ENCODE results near the gene CADM2.
"Not testable (repeated sequence)": the region's sequence is repeated elsewhere in the genome, so short reads cannot be mapped to it uniquely, and the experiment has no call there.

CADM2 gene

DNA sequence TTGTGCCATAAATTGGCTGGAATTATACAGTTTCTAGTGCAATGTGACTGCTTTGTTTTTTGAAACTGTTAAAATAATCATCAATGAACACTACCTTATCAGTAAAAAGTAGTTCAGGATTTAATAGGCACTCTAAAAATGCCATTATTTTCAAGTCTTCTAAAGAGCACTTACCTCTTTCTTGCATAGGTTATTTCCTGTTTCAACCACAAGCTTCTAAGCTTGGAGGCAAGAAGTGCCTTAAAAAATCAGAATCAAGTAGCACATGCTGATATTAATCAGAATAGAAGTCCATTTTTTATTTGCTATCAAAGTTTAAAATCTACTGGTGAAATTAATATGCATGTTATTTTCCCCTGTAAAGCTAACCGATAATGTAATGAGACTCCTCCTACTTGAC is 991.6 kb downstream of the CADM2 start:
- DNase-seq (ENCODE audit: low spot score): no peak

- no peak for DNase-seq (ENCODE audit: low spot score)
Measured at GRCh38 chr3:85960793-85961192, 1002.0 kb downstream of the CADM2 start.

DNA sequence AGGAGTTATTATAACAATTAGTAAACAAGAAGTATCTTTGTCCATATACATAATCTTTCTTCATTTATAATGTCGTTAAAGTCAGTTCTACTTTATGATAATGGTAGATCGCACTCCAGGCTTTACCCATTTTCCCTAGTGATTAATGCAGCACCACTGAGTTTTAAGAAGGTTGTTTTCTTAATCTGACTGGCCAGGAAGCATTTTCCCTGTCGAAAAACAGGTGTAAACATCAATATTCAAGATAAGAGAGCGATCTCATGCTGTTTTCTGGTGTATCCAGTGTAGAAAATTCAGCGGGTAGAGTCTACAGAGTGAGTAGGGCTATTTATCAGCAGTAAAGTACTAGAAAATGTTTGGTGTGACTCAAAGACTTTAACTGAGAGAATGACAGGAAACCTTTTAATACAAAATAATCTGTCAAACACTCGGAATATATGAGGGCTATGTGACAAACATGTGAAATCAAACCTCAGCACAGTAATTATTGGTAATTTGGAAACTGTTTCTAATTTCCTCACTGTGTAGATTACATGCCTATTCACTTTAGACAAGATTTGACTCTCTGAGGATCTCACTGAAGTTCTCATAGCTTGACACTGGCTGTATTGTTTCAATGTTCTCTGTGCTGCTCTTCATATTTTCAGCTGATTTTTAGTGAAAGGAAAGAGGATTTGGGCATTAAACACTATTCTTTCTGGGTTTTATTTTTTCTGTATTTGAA is 1019.0 kb downstream of the CADM2 start:
- no peak for DNase-seq (ENCODE audit: low spot score)

DNA sequence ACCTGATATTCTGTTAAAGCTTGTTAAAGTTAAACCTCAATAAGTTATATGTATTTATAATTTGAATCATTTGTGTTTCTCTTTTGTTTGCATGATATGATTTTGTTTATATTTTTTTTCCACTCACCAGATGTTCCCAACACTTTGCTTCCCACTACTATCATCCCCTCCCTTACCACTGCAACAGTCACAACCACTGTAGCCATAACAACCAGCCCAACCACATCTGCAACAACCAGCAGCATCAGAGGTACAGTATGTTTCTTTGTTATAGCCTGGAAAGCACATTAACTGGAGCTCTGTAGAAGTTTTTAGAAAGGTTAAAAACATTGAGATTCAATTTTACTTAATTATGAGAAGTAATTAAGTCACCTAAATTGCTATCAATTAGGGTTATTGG is 1020.2 kb downstream of the CADM2 start:
- DNase-seq (ENCODE audit: low spot score): no peak

DNA sequence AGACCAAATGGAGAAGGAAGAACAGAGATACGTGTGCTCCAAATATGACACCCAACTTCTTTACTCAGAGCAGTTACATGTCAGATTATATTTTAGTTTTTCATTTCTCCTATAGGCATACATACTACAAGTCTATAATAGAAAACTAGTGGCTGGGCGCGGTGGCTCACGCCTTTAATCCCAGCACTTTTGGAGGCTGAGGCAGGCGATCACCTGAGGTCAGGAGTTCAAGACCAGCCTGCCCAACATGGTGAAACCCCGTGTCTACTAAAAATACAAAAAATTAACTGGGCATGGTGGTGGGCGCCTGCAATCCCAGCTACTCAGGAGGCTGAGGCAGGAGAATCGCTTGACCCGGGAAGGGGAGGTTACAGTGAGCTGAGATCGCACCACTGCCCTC is 1030.8 kb downstream of the CADM2 start:
- not testable (repeated sequence) for DNase-seq (ENCODE audit: low spot score)

GRCh38 chr3:86029590-86029989 is 1070.8 kb downstream of the CADM2 start:
- DNase-seq (ENCODE audit: low spot score): no peak

DNA sequence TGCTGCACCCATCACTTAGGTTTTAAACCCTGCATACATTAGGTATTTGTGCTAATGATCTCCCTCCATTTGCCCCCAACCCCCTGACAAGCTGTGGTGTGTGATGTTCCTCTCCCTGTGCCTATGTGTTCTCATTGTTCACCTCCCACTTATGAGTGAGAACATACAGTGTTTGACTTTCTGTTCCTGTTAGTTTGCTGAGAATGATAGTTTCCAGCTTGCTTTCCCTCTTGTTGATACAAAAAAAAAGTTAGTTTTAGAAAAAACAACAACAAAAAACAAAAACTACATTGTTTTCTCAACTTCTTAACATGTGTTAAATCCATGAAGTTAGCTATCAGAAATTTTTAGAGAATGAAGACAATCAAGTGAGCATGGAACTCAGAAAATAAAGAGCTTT is 1079.1 kb downstream of the CADM2 start:
- DNase-seq (ENCODE audit: low spot score): no peak

GRCh38 chr3:86046436-86047136 is 1087.8 kb downstream of the CADM2 start:
- DNase-seq (ENCODE audit: low spot score): no peak

DNA sequence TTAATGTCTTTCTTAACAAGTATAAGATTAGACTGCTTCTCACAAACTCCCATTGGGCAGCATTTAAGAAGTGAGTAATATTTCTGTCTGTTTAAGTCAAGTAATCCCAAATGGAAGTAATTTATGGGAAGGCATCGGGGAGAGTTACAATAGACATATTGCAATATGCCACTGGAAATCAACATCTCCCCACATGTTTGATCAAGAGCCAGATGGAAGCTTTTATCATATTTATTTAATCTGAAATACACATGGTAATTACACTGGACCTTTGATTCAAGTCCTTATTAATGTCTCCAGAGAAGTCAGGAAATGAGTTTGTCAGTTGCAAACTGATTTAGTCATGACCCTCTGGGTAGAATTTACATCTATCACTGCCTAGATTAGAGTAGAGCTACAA is 1088.4 kb downstream of the CADM2 start:
- DNase-seq (ENCODE audit: low spot score): no peak

DNA sequence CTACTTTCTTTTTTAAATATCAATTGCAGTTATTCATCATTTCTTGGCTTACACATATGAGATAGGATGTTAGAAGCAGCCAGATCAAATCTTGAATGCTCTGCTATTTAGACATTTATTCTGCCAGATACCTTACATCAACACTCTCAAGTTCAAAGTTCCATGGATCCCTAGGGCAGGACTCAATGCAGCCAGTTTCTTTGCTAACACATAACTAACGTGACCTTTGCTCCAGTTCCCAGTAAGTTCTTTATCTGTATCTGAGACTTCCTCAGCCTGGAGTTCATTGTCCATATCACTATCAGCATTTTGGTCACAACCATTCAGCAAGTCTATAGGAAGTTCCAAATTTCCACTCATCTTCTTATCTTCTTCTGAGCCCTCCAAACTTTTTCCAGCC is 1092.3 kb downstream of the CADM2 start:
- no peak for DNase-seq (ENCODE audit: low spot score)

GRCh38 chr3:86056032-86056431 is 1097.2 kb downstream of the CADM2 start:
- no peak for DNase-seq (ENCODE audit: low spot score)

DNA sequence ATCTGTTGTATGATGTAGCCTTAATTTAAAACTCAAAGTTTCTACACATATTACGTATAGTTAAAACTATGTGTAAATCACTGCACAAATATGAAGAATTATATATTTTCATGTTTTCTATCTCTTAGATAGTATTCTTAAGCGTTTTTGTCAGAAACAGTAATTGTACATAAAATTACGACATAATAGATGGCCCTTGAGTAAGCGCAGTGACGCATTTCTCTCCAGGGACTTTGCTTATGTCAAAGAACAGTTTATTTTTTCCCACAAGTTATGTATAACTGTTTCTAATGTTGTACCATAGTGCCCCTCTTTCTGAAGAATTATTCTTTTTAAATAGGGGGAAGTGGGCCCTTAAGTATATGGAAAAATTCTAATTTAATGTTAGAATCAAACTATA is 1098.2 kb downstream of the CADM2 start:
- no peak for DNase-seq (ENCODE audit: low spot score)

DNA sequence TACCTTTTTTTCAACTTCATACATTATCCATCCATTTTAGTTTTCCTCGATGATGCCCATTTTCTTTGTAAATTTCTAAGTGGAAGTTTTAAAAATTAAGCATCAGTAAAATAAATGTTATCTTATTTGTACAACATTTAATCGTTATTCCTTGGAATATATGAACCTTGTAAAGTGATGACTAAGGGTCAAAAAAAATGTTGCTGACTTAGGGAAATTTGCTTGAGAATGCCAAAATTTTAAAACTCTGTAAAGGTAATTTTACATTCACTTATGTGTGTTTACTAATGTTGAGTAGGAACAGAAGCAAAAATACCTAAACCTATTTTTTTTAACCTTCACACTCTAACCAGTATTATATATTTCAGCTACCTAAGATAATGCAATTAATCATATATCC is 1115.0 kb downstream of the CADM2 start:
- no peak for DNase-seq (ENCODE audit: low spot score)

DNA sequence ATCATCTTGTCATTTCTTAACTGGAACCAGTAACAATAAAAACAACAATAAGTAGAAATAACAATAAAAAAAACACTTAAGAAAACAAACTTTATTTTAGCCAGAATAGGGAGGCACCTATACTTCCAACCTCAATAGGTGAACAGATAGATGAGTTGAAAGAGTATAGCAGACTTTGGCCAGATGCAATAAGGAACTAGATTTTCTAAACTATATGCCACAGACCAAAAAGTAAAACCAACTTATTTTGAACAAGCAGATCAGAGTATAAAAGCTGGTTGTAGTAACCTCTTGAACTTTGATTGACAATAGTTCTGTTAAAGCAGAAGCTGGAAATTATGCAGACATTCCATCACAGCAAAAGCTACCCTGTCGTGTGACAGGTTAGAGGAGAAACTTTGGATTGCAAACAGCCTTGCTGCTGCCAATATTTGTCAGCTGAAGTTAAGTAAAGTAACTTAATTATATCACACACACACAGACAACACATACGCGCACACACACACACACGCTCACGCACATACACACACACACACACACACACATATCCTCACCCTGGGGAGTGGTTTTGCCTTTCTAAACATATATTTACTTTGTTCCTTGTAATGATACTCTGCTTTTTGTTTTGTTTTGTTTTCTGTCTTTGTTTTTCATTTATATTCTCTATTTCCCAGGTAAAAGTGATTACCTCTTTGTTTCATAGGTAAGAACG is 1128.5 kb downstream of the CADM2 start:
- DNase-seq (ENCODE audit: low spot score): no peak

DNA sequence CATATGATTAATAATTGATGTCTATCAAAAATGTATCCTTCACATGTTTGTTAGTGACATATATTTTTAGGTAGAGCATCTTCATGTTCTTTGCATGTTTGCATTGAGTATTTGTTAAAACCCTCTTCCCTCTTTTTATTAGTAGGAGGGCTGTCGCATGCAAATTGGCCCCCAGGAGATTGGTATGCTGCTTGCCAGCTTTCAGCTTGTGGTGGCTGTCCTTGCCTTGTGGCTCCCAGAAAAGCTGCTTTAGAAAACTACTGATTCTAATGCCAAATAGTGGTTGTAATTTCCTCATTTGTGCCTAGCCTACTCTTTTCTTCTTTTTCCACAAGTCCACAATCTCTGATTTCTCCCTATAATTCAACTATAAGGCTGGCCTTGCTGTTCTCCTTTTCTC is 1145.4 kb downstream of the CADM2 start:
- DNase-seq (ENCODE audit: low spot score): no peak

DNA sequence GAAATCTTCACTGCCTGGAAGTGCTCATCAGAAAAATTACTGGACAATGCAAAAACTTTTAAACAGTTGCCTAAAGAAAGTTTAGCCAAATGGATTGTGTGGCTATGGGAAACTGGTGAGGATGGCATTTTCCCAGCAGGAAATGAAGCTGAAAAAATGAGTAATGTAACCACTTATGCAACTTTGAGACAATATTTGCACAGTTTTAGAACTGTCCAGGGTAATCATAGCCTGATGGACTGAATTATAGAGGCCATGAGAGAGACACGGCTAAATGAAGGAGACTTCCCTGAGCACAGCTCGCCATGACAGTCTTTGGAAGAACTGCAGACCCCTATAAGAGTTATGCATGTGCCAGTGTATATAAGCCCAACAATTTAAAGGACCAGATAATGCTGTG is 1150.6 kb downstream of the CADM2 start:
- DNase-seq (ENCODE audit: low spot score): no peak

Measured in ecto neural progenitor cell (in vitro differentiated cells).